HG03565 (cell line): ENCODE measurements around the gene TMC7.

Experiments used
- ATAC-seq: cut with Tn5 transposase; IDR thresholded peaks from one replicate; pipeline ENCODE4 v1.9.1; 2021; ENCODE audit warnings: mild to moderate bottlenecking, moderate library complexity; ENCODE audit not compliant: unreplicated experiment

TMC7 gene

DNA sequence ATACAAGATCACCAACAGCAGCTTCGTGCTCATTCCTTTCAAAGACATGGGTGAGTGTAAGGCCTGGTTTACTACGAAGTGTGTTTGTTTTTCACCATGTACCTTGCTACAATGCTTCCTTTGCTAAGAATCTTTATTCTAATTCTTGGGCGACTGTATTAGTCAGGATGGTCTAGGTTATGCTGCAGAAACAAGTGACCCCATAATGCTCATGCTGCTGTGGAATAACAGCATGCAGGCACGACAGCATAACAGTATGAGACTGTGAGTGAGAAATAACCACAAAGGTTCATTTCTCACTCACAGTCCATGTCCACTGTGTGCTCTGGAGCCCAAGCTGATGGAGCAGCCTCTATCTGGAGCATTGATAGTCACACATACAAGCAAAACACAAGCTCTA lies 38.0 kb downstream of the TMC7 start:
- ATAC-seq = no peak

DNA sequence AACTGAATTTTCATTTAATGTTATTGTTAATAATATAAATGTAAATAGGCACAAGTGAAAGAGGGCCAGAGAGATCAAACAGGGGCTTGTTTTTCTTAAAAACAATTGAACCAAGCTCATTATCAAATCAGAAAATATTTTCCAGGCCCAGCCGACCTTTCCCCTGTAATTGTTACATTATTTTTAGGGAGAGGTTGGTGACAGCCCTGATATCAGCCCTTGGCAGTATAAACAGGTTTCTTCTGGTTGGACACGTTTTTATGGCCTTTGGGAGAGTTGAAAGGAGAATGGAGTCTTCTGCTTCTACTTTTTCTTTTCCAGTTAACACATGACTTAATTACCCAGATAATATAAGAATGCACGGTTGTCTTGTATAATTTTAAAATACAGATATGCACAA lies 43.7 kb downstream of the TMC7 start:
- no peak for ATAC-seq

DNA sequence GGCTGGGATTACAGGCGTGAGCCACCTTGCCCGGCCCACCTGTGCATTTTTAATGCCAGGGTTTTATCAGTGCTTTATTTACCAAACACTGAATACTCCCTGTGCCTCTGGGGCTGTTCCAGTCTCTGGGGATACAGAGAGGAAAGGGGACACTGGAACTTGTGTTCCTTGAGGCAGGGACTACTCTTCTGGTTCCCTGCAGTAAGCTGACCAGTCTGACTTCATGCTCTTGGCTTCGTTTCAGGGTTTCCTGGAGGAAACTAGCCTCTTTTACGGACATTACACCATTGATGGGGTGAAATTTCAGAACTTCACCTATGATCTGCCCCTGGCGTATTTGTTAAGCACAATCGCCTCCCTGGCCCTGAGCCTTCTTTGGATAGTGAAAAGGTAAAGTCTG lies 46.2 kb downstream of the TMC7 start:
- ATAC-seq = no peak

DNA sequence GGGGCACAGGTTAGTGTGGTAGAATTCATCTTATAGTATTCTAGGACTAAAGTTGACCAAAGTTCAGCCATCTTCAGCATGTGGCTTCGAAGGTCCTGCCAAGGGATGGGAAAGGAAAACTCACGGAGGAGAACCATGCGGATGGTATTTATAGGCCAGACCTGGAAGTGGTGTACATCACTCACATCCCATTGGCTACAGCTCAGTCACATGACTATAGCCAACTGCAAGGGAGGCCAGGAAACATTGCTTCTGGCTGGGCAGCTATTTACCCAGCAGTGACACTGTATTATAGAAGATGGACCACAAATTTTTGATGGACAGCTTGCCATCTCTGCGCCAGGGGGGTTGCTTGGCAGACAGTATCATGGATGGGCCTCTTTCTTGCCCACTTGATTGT lies 48.0 kb downstream of the TMC7 start:
- ATAC-seq = no peak

DNA sequence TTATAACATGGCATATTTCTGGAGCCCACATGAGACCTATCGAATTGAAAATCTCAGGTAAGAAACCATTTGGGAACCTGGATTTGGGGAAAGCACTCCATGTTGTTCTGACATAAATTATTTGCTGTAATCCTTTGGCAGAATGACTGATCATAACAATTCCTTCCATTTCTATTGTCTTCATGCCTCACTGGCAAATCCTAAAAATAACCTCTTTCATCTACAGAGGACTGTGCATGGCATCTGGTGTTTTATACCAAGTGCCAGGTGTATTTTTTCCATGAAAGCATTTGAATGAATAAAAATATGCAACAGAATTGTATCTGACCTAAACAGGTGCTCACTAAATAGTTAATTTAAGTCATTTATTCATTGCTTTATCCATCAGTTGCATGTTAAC lies 50.0 kb downstream of the TMC7 start:
- no peak for ATAC-seq

DNA sequence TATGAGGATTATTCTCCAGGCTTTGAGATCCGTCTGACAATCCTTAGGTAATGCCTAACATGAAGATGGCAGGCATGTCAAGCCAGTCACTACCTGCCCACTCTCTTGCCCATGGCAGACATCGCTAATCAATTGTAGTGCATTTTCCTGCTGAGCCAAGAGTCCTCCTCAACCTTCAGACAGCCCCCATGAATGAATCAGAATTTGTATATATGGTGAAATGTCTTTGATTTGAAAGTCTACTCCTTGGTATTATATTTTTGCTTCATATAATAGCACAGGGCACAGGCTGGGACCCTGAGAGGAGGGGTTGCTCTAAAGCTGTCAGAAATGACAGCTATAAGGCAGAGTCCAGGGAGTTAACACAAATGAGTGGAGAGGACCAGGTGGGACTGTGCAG lies 56.7 kb downstream of the TMC7 start:
- no peak for ATAC-seq

DNA sequence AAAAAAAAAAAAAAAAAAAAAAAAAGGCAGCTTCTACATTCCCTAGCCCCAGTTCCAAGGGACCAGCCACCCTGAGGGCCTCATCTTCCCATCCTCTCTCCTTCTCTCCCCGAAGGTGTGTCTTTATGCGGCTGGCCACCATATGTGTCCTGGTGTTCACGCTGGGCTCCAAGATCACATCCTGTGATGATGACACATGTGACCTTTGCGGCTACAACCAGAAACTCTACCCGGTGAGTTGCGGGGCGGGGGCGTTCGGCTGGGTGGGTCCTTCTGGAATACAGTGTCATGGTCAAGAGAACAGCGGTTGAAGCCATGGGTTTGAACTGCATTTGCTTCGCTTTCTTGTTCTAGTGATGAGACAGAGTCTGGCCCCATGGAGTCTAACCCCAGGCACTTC lies 61.0 kb downstream of the TMC7 start:
- no peak for ATAC-seq

DNA sequence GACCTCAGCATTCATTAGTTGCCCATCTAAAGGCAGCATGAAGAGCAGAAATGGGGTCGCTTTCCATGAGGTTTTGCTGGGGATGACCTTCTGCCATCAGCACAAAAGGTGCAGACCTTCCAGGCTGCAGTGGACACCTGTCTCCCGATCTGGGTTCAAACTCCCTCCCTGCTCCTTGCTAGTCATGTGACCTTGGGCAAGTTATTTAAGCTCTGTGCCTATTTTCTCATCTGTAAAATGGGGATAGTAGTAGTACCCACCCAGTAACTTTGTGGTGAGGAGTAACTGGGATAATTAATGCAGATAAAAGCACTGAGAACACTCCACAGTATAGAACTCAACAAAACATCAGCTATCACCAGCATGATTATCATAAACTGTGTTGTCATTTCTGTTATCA lies 62.3 kb downstream of the TMC7 start:
- no peak for ATAC-seq

DNA sequence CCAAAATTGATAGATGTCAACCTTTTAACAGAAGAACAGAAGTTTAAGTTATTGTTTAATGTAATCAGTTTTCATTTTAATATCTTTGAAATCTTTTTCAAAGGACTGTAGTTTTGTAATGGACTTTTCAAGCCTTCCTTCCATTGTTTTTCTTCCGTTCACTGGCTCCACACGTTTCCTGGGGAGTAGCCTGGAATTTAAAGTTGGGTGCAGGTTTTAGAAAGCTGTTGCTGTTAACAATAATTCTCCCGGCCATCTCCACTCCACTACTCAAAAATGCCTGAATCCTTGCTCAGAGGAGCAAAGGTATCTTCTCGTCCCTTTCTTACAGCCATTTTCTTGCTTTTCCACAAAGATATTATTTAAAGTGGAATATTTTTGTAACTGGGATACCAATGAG lies 79.0 kb downstream of the TMC7 start:
- no peak for ATAC-seq

DNA sequence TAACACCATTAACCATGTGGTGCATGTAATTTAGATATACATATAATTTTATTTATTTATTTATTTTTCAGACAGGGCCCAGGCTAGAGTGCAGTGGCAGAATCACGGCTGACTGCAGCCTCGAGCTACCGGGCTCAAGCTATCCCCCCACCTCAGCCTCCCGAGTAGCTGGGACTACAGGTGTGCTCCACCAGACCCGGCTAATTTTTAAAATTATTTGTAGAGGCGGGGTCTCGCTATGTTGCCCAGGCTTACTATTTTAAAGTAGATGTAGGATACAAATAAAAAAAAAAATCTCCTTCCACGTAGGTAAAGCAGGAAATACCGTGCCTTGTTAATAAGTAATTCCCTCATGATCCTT lies 83.2 kb downstream of the TMC7 start:
- no peak for ATAC-seq

DNA sequence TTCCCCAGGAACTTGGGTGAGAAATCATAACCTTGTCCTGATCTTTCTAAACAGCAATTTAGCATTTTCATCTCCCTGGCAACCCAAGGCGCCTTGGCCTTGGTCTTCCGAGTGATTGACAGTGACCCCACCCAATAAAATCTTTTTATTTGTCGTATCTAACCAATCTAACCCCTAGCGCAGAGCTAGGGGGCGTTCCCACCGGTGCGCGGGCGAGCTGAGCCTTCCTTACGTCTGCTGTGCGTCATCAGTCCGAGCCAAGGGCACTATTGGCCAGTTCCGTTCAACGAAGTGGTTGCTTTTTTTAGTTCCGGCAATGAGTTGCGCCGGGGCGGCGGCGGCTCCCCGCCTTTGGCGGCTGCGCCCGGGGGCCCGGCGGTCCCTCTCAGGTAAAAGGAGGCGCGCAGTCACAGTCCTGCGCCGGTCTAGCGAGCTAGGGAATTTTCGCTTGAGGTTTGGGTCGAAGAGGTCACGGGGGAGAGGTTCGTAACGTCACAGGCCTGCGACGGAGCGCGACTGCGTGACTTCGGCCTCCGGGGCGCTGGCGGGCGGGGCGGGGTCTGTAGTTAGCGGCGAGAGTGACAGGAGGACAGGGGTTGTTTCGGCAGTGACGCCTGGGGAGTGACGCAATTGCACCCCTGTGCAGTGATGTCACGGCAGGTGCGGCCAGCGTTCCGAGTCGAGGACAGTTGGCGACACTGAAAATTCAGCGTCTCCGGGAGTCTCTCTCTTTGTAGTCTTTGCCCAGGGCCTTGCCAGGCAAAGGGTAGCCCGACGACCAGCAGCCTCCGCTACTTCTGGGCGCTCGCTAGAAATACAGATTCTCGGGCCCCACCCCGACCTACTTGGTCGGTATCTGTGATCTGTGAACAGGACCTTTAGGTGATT lies 83.9 kb downstream of the TMC7 start, which contains the start of gene COQ7:
COQ7 (plus strand) TSS at position 266 of the 888 bp plus-strand sequence; CDS start at position 317, 51 bp downstream.
- peak; percentile 91 for ATAC-seq

DNA sequence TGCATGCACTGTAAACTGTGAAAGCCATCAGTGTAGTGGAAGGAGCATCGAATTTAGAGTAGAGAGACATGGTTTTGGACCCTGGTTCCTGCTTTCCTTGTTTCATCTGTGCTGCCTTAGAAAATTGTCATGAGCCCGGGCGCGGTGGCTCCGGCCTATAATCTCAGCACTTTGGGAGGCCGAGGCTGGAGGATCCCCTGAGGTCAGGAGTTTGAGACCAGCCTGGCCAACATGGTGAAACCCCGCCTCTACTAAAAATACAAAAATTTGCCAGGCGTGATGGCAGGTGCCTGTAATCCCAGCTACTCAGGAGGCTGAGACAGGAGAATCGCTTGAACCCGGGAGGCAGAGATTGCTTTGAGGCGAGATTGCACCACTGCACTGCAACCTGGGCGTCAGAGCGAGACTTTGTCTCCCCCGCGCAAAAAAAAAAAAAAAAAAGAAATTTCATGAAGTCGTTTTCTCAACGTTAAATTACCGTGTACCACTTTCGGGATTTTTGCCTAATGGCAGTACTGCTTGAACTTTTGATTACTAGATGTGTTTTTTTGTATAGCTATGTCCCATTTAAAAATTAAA lies 84.6 kb downstream of the TMC7 start:
- ATAC-seq = no peak

DNA sequence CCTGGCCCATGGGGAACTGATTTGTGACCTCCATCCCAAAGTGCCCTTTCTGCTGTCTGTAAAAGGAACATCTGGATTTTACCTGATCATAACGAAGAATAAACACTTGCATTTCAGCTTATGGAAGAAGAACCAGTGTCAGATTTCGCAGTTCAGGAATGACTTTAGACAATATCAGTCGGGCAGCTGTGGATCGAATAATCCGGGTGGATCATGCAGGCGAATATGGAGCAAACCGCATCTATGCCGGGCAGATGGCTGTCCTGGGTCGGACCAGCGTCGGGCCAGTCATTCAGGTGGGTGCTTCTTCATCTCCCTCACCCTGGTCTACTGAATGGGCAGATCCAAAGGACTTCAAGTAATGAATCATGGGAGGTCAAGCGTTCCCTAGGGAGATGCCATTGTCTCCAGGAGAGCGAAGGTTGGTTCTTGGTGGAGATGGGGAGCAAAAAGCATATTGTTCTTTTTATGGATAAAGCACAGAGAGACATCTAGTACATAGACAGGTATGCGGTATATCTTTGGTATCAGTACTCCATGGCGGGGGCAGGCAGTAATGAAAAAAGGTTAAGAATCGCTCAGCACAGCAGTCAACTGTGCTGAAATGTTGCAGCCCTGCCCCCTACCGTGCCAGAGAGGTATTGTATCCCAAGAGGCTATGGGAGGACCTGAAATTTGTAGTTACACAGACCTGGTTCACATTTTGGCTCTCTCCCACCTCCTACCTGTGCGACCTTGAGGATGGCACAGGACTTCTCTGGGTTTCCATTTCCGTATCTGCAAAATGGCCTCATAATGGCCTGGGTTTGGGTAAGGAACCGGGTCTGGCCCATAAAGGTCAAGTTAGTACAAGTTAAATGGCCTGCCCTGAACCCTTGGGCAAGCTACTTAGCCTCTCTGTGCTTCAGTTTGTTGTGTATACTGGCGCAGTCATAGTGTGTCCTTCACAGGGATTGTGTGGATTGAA lies 88.4 kb downstream of the TMC7 start:
- ATAC-seq = no peak

DNA sequence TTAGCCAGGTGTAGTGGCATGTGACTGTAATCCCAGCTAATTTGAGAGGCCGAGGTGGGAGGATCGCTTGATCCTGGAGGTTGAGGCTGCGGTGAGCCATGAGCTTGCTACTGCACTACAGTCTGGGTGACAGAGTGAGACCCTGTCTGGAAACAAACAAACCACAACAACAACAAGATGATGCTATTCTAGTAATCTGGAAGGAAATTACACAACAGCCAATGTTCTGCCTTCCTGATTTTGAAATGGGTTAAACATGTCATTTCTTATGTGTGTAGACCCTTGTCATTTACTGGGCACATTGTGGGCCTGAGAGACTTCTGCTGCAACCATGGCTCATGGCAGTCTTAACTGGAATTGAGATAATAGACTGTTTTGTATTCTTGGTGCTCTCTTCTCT lies 89.6 kb downstream of the TMC7 start:
- ATAC-seq = no peak

DNA sequence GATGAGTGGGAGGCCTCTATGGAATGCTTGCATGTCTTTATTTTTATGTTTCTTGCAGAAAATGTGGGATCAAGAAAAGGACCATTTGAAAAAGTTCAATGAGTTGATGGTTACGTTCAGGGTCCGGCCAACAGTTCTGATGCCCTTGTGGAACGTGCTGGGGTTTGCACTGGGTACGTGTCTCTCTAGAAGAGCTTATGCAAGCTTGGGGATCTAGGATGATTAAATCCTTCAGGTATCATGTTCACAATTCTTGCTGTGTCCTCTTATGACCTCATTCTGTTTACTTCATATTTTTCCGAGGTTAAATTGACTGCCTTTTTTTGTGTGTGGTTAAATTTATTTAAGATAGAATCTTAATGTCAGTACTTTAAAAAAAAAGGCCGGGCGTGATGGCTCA lies 90.1 kb downstream of the TMC7 start:
- no peak for ATAC-seq

DNA sequence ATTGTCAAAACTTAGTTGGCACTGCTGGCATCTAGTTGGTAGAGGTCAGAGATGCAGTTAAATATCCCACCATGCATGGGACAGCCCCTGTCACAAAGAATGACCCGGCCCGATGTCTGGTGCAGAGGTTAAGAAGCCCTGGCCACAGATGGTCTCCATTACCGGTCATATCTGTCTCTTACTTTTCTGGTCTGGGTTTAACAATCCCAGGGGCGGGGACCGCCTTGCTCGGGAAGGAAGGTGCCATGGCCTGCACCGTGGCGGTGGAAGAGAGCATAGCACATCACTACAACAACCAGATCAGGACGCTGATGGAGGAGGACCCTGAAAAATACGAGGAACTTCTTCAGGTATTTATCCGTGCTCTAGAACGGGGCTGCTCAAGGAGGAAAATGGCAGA lies 91.8 kb downstream of the TMC7 start:
- no peak for ATAC-seq

DNA sequence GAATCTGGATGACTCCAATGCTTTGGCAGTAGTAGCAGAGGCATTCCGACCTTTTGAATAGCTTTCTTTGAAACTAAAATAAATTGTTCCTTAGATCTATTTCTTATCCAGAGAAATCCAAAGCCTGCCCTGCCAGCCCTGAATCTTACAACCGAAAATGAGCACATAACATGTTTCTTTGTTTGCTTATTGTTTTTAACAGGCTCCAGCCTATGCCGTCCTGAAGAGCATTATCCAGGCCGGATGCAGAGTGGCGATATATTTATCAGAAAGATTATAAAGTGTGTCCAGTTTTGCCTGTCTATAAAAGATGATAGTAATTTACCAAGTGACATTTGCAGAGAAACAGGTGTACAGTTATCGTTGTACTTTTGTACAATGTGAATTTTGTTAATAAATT lies 94.1 kb downstream of the TMC7 start:
- no peak for ATAC-seq

DNA sequence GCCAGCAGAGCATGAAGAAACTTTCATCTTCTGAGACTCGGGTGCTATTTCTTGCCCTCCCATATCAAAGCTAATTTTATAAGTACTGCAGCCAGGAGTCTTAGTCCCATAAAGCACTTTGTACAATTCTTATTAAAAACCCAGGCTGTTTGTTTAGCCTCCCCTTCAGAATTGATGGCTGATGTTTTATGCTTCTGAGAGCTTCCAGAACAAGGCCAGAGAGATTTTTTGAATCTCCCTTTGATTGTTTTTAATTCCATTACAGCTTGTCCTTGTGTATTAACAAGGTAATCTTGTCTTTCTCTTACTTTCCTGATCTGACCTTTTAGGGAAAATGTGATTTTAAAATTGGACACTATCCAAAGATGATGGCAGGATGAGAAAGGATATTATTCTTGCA lies 99.9 kb downstream of the TMC7 start:
- no peak for ATAC-seq

DNA sequence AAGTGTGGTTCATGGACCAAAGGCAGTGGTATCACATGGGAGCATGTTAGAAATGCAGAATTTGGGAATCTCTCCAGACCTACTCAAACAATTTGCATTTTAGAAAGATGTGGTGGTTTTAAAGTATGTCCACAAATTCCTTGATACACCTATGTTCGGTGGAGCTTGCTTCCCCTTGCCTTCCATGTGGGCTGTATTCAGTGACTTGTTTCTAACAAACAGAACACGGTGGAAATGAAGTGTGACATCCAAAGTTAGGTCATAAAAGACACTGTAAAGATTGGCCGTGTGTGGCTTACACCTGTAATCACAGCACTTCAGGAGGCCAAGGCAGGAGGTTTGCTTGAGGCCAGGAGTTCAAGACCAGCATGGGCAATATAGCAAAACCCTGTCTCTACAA lies 100.4 kb downstream of the TMC7 start:
- no peak for ATAC-seq

DNA sequence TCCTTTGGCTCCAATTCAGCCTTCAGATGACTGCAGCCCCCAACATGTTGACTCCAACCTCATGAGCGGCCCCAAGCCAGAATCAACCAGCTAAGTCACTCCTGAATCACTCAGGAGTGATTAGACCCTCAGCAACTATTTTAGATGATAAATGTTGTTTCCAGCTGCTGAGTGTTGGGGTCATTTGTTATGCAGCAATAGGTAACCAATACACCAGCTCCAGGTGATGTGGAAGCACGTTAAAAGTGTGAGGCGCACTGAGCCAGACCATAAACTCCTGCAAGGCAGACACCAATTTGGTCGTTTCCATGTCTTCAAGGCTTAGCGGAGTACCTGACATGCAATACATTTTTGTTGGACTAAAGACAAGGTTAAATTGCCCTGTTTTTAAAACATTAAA lies 101.1 kb downstream of the TMC7 start:
- ATAC-seq = no peak

DNA sequence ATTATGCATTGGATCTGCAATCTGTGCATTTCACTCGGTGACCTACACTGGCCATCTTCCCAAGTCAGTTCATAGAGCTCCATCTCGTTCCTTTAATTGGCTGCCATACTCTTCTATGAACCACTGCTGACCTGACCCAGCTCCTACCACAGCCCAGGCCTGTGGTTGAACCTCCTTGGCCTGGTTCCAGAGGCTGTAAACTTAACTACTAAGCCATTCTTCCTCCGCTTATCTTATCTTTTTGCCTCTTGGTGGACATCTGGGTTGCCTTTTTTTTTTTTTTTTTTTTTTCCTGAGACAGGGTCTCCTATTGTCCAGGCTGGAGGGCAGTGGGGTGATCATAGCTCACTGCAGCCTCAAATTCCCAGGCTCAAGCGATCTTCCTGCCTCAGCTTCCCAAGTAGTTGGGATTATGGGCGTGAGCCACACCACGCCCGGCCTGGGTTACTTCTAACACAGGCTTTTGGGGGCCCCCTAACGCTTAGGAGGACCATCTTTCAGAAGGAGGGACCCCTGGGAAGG lies 102.0 kb downstream of the TMC7 start:
- no peak for ATAC-seq
